Mucosa of gallbladder (tissue), 1 donor: ENCODE data around the gene RAI2. TPM values are rescaled to one million over a fixed set of nuclear protein-coding genes. Genes with fewer than 3 reads are reported as not detected.

Experiments
- DNase-seq: peaks from one replicate; pipeline ENCODE4 v3.0.0-alpha.2; 2020; ENCODE audit warnings: low spot score
- total RNA-seq: library from RNA; stranded (reverse); gene quantifications from one replicate; pipeline ENCODE4 v1.2.1, GENCODE V29; 2021
- donor health status: DM: no; HTN: no; CAD: no.

The RAI2 gene
- total RNA-seq, 1 donor from 2014 or later: 45.7 TPM

- DNase-seq: peak; percentile 16
Observed at GRCh38 chrX:17786554-17787347, 74.3 kb downstream of the RAI2 start.

- DNase-seq: no peak
Observed at GRCh38 chrX:17779434-17779833, 81.7 kb downstream of the RAI2 start.

GRCh38 chrX:17778997-17779396 is 82.1 kb downstream of the RAI2 start:
- DNase-seq: no peak

- DNase-seq: no peak
Observed at GRCh38 chrX:17774053-17774452, 87.0 kb downstream of the RAI2 start.

- no peak for DNase-seq
Observed at GRCh38 chrX:17773221-17773876, 87.7 kb downstream of the RAI2 start.

- no peak for DNase-seq
Observed at GRCh38 chrX:17769701-17770269, 91.3 kb downstream of the RAI2 start.

- DNase-seq: no peak
Observed at GRCh38 chrX:17768997-17769396, 92.1 kb downstream of the RAI2 start.

GRCh38 chrX:17767734-17768133 is 93.4 kb downstream of the RAI2 start:
- DNase-seq: no peak

GRCh38 chrX:17759990-17760389 is 101.1 kb downstream of the RAI2 start:
- no peak for DNase-seq

- DNase-seq: no peak
Observed at GRCh38 chrX:17758382-17758781, 102.7 kb downstream of the RAI2 start.

GRCh38 chrX:17750436-17750835 is 110.7 kb downstream of the RAI2 start:
- DNase-seq: no peak

Other genes starting within 250 kb of the RAI2 start
- 6.1 TPM for gene SCML1, start 123.8 kb downstream of the RAI2 start, total RNA-seq